ENCODE results near the gene MAD2L1BP. TPM values are rescaled to one million over a fixed set of nuclear protein-coding genes. Genes with fewer than 3 reads are reported as not detected.
"Not testable (repeated sequence)": the region's sequence is repeated elsewhere in the genome, so short reads cannot be mapped to it uniquely, and the experiment has no call there.

MAD2L1BP gene, protein sequence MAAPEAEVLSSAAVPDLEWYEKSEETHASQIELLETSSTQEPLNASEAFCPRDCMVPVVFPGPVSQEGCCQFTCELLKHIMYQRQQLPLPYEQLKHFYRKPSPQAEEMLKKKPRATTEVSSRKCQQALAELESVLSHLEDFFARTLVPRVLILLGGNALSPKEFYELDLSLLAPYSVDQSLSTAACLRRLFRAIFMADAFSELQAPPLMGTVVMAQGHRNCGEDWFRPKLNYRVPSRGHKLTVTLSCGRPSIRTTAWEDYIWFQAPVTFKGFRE
- 36.2 and 42.7 TPM in 2 replicates for polyA plus RNA-seq (2014; cell fraction: cytosol; rRNA removed)
- polyA plus RNA-seq (2014; cell fraction: nucleus; rRNA removed) = 27.0 and 28.3 TPM in 2 replicates

DNA sequence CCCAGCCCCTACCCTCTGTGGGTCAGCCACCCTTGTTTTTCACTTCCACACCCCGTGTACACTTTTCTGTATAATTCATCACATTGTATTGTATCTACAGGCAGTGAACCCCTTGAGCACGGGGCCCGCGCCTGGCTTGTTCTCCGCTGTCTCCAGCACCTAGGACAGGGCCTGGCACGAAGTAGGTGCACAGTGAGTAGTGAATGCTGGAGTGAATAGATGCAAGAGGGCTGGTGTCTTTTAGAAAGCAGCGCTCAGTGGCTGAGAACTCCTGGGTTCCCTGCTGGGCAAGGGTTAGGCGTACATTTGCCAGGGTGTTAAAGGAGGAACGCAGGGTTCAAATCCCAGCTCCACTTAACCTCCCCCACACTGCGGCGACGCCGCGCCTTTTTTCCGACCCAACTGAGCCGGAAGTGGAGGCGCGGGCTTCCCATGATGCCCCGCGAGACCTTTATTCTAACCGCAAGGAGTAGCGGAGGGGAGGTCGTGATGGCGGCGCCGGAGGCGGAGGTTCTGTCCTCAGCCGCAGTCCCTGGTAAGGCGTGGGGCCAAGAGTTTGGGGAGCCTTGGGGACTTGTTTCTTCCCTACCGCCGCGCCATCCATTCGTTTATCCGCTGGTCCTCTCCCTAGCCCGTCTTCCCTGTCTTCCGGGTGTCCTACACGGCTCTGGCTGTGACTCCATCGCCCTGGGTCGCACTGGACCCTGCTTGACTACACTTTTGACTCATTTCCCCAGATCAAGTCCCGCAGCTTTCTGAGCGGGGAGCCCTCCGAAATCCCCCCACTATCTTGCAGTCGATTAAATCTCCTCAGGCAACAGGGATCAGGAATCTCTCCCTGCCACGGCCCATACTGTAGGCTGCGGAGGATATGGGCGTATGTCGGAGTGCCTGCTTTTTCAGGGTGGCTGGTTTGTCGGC lies at the start of gene MAD2L1BP:
TSS of gene MAD2L1BP (plus strand) at position 454 of the 921 bp plus-strand sequence. CDS start at position 490, 36 bp downstream.
- peak; percentile 86 for DNase-seq (ENCODE audit: low spot score)

DNA sequence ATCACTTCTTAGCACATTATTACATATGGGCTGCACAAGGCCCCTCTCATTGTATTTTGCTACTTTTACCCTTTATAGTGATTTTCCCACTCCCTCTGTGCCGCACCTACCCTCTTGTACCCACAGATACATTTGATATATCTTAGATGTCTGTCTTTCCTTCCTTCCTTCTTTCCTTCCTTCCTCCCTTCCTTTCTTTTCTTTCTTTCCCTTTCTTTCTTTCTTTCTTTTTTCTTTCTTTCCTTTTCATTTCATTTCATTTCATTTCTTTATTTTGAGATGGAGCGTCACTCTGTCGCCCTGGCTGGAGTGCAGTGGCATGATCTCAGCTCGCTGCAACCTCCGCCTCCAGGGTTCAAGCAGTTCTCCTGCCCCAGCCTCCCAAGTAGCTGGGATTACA lies 47.4 kb upstream of the MAD2L1BP start:
- DNase-seq (ENCODE audit: low spot score) = no peak

DNA sequence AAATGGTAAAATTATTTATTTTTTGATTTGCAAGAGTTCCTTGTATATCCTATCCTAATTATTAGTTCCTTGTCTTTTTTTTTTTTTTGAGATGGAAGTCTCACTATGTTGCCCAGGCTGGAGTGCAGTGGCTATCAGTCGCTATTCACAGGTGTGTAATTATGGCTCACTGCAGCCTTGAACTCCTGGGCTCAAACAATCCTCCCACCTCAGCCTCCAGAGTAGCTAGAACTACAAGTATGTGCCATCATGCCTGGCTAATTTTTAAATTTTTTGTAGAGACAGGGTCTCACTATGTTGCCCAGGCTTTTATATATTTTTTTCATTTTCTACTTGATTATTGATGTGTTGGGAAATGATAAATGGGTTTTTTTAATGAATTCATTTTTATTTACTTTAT lies 46.1 kb upstream of the MAD2L1BP start:
- not testable (repeated sequence) for DNase-seq (ENCODE audit: low spot score)

DNA sequence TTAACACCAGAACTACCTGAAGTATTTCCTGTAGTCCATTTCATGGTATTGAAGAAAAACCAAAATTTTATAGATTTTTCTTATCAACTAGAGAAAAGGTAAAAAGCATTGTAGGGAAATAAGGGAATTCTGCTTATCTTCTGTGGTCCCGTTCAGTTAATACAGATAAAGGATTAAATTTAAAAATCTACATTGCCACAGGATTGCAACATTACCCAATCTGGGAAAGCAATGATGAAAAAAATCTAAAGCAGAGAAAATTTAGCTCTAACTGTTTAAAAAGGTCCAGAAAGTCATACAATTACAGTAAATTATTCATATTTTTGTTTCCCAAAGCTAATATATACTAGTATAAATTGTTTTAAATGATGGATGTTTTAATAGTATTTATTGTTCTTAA lies 41.7 kb upstream of the MAD2L1BP start:
- no peak for DNase-seq (ENCODE audit: low spot score)

DNA sequence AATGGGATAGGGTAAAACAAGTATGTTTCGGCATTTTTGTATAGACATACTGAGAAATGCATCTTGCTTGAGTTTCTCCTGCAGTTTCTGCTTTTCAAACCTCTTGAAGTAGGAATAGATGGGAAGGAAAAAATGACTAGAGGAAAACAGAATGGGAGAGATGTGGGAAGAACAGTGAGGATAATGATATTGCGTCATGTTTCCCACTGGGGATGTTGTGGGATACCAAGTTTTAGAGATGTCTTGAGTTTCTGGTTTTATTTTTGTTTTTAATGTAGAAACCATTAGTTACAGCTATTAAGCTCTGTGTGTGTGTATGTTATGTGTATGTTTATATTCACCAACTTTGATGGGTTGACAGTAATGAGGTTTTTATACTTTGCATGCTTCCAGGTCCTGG lies 35.0 kb upstream of the MAD2L1BP start:
- no peak for DNase-seq (ENCODE audit: low spot score)

DNA sequence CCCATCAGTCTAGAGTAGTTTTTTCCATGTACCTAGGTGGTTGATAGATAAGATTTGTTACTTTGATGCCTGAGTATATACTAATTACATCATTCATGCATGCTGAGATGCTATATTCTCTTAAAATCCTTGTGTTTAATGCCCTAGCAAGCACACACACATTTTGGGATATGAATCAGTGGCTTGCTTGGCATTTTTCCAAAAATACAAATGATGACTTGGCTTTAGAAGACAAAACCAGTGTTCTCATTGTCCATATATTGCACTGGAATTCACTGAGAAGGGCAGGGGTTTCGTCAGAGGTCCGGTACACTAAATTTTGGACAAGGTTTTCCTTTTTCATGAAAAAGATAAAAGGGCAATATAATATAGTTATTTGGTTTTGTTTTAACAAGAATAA lies 31.5 kb upstream of the MAD2L1BP start:
- DNase-seq (ENCODE audit: low spot score) = no peak

DNA sequence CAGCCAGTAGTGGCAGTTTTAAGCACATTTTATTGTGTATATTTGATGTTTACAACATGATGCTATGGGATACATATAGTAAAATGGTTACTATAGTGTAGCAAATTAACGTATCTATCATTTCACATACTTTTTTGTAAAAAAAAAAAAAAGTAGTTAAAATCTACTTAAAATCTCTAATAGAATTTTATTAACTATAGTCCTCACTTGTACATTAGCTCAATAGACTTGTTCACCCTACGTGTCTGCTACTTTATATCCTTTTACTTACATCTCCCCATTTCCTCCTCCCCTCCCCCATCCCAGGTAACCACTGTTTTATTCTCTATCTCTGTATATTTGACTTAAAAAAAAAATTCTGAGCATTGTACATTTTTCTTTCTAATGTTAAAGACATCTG lies 29.6 kb upstream of the MAD2L1BP start:
- no peak for DNase-seq (ENCODE audit: low spot score)

DNA sequence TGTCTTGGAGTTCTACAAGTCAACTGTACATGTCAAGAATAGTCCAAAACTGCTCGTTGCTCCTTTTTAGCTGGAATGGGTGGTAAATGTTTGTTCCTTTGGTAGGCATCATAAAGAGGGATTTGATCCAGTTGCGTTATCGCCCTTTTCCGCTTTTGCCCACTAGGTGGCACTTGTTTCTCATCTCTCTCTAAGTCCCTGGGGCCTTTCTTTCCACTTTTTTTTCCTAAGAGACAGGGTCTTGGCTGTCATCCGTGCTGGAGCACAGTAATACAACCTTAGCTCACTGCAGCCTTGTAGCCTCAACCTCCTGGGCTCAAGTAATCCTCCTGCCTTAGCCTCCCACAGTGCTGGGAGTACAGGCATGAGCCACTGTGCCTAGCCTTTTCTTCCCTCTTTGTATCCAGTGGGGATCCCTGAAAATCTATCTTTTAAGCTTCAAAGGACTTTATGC lies 27.3 kb upstream of the MAD2L1BP start:
- peak; percentile 82 for DNase-seq (ENCODE audit: low spot score)

DNA sequence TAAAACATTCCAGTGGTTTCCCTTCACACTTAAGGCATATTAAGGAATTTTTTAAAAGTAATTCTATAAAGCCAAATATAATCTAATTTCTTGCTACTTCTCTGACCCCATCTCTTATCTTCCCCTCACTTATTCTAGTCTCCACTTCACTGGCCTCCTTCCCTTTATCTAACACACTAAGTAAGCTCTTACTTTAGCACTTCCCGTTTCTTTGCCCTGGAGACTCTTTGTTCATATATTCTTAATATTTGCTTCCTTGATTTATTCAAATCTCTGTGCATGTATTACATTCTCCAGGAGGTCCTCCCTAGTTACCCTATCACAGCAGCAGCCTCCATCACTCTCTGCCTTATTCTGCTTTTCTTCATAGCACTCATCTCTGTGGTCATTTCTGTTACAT lies 26.8 kb upstream of the MAD2L1BP start:
- DNase-seq (ENCODE audit: low spot score) = no peak

DNA sequence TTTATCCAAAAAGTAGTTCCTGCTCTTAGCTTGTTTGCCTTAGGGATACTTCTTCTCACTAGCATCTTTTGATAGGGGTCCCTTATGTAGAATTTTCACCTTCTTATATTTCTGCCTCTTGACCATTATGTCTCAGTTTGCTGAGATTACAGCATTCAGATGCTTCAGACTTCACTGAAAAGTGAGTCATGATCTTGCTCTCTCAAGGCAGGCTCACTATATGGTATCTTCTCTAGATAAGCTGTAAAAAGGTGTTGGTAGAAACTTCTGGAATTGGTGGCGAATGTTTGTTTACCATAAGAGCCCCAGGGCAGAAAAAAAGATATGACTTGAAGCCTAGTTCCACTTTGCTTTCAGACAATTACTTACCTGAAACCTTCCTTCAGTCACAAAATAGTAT lies 26.2 kb upstream of the MAD2L1BP start:
- DNase-seq (ENCODE audit: low spot score) = no peak

DNA sequence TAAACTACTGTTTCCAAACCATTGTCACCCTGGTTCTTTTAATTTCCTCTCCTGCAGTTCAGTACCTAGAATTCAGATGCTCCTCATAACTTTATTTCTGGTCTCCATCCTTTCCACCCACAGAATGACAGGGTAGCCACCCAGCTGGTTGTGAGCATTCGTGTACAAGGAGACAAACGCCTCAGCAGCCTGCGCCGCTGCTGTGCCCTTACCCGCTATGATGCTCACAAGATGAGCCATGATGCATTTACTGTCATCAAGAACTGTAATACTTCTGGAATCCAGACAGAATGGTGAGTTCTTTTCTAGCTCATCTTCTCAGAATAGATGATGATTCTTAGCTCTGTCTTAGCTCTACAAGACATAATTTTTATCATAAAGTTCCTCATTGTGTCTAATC lies 25.2 kb upstream of the MAD2L1BP start:
- DNase-seq (ENCODE audit: low spot score) = no peak

DNA sequence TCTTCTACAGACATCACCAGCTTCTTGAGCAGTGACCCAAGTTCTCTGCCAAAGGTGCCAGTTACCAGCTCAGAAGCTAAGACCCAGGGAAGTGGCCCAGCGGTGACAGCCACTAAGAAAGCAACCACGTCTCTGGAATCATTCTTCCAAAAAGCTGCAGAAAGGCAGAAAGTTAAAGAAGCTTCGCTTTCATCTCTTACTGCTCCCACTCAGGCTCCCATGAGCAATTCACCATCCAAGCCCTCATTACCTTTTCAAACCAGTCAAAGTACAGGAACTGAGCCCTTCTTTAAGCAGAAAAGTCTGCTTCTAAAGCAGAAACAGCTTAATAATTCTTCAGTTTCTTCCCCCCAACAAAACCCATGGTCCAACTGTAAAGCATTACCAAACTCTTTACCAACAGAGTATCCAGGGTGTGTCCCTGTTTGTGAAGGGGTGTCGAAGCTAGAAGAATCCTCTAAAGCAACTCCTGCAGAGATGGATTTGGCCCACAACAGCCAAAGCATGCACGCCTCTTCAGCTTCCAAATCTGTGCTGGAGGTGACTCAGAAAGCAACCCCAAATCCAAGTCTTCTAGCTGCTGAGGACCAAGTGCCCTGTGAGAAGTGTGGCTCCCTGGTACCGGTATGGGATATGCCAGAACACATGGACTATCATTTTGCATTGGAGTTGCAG lies 21.8 kb upstream of the MAD2L1BP start:
- no peak for DNase-seq (ENCODE audit: low spot score)

DNA sequence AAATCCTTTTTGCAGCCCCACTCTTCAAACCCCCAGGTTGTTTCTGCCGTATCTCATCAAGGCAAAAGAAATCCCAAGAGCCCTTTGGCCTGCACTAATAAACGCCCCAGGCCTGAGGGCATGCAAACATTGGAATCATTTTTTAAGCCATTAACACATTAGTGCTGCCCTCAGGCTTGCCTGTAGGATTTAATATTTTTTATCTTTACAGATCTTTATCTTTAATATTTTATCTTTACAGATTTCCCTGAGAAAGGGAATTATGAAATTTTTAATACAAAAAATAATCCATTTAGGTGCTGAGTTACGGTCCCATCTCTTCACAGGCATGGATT lies 21.3 kb upstream of the MAD2L1BP start:
- no peak for DNase-seq (ENCODE audit: low spot score)

DNA sequence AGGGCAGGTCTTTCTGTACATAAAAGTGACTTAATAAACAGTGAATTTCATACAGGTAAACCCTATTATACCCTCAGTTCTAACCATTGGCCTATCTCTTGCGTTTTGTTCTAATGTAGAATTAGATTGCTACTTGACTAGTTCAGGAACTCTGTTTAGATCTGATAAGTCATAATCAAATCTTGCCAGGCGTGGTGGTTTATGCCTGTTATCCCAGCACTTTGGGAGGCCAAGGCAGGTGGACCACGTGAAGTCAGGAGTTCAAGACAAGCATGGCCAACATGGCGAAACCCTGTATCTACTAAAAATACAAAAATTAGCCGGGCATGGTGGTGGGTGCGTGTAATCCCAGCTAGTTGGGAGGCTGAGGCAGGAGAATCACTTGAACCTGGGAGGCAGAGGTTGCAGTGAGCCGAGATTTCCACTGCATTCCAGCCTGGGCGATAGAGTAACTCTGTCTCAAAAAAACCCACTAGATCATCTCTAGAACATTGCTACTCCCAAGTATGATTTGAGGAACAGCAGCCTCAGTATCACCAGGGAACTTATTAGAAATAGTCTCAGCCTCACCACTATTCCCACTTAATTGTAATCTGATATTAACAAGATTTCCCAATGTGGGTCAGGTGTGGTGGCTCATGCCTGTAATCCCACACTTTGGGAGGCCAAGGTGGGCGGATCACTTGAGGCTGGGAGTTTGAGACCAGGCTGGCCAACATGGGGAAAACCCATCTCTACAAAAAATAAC lies 18.7 kb upstream of the MAD2L1BP start:
- DNase-seq (ENCODE audit: low spot score) = no peak

DNA sequence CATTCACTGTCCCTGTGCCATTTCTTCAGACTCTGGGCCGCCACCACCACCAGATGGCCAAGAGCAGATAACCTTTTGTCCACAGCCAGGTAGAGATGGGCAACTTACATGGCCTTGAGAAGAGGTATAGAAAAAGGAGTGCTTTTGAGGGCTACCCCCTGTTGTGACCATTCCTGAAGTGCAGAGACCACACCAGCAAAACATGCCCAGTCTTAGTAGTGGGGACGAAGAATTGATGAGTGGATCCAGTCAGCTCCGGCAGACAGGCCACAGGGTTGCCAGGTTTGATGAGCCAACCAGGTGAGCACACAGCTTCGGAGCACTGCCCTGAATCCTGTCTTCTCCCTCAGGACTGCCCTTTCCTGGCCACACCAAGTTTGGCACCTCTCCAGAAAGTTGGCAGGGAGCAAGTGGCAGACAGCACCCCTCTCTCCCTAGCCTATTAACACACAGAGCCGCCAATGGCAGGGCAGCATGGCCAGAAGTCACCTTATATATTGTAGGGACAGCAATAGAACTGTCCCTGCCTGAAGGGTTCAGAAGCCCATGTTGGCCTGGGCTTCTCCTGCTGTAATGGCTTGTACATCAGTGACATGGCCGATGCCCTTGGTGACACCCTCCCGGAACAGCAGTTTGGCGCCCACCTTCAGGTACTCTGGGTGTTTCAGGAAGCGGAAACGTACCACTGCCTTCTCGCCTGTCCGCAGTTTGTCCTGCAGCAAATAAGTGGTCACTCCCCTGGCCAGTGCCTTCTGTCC lies 14.4 kb upstream of the MAD2L1BP start:
- DNase-seq (ENCODE audit: low spot score) = no peak

DNA sequence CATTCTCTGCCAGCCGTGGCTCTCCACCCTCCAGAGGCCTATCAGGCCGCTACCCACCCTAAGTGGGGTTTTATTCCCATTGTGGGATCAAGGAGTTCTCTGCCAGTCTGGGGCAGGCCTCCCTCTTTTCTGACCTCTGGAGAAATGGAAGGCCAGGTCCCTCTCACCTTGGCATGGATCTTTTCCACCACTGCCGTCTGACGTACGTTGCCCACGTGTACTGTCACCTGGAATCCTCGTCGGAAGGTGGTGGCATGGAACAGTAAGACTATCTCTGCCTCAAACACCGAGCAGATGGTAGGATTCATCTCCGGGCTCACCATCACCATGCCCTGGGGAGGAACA lies 13.8 kb upstream of the MAD2L1BP start:
- no peak for DNase-seq (ENCODE audit: low spot score)

DNA sequence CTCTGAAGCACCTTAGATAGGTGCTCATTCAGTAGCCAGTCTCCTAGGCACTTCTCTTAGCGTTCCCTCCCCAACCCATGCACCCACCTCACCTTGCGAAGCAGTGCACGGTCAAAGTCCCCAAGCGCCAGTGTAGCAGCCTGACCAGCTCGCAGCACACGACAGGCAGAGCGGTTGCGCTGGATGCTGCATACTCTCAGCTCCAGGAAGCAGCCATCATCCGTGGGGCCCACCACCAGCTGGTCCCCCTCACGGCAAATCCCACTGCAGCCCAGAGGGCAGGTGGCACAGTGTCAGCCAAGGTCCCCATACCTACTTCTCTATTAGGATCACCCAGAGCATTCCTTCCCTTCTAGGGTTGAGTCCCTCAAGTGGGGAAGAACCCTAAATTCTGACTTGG lies 13.1 kb upstream of the MAD2L1BP start:
- DNase-seq (ENCODE audit: low spot score) = no peak

DNA sequence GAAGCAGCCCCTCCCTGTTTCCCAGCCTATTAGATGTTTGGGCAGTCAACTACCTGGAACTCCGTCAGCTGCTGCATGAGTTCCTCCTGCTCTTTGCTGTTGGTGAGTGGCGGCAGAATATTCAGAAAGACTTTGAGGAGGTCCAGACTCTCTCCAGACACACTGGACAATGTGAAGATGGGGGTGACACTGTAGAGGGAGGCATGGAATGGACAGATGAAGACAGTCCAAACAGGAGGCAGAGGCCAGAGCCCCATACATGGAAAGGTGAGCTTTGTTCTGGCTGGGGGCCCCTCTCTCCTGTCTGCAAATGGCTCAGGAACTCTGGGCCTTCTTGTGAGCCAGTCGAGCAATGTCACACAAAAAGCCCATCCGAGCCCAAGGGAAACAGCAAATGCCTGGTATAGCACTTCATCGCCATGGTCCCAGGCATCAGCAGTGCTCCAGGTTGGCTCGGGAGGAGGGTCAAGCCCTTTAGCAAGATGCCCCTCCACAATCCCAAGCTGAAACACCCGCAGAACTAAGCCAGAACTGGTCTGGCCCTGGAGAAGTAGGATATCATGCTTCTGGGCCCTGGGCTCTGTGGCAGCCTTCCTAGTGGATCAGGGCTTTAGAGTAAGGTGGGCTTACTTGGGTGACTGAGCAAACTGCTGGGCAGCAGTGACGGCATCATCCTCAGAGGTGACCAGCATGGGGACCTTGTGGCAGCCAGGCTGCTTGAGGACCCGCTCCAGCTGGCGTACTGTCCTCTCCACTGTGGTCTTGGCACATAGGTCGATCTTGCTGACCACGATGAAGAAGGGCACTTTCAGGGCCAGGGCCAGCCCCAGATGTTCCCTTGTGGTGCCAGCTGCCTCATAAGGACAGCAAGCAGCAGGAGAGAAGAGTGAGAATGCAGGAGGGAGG lies 11.5 kb upstream of the MAD2L1BP start:
- no peak for DNase-seq (ENCODE audit: low spot score)

DNA sequence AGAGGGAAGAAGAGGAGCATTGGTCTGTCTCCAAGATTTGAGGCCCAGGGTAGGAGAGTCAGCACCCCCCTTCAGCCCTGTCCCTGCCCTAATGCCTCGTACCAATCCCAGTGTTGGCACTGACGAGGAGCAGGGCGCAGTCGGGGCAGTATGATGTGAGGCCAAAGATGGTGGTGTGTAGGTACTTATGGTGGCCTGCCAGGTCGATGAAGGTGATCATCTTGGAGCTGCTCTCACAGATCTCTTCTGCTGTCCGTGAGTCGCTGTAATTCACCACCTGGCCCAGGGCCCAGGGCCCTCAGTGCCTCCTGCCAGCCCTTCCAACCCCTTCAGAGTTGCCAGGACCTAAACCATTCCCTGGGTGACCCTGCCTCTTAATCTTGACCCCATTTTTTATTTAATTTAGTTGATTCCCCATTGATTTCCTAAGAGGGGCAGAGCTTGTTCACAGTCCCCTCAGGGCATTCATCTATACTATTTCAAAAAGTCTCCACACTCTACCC lies 10.8 kb upstream of the MAD2L1BP start:
- DNase-seq (ENCODE audit: low spot score) = no peak
